RWPE2 (cell line): ENCODE results near the gene EHD4.

ENCODE experiments used
- ATAC-seq: fragments of 200-7000 bp; cut with Tn5 transposase; 3 replicates; pipeline ENCODE4 v1.9.1; 2021; ENCODE audit warnings: low read depth
- DNase-seq: peaks from one replicate; pipeline ENCODE4 v3.0.0-alpha.2; 2020; ENCODE audit warnings: low spot score
- H3K27ac ChIP-seq: fragments of 450-650 bp; 2 replicates; pipeline ENCODE4 v1.5.1; 2017; ENCODE audit warnings: mild to moderate bottlenecking; ENCODE audit not compliant: poor library complexity, severe bottlenecking
- H3K27me3 ChIP-seq: fragments of 250-450 bp; sonication (Bioruptor Pico); 2 replicates; pipeline ENCODE4 v1.5.1; 2021; ENCODE audit warnings: mild to moderate bottlenecking, moderate library complexity; ENCODE audit not compliant: insufficient read depth, poor library complexity, severe bottlenecking
- H3K36me3 ChIP-seq: fragments of 250-450 bp; sonication (Bioruptor Pico); 2 replicates; pipeline ENCODE4 v1.5.1; 2020; ENCODE audit warnings: low read depth, mild to moderate bottlenecking, moderate library complexity
- H3K4me1 ChIP-seq: fragments of 250-450 bp; sonication (Bioruptor Pico); 2 replicates; pipeline ENCODE4 v1.5.1; 2021; ENCODE audit warnings: mild to moderate bottlenecking, moderate library complexity; ENCODE audit not compliant: insufficient read depth, poor library complexity, severe bottlenecking
- H3K4me3 ChIP-seq: fragments of 250-450 bp; sonication (Bioruptor Pico); 2 replicates; pipeline ENCODE4 v1.5.1; 2021; ENCODE audit warnings: mild to moderate bottlenecking, moderate library complexity; ENCODE audit not compliant: severe bottlenecking
- H3K9me3 ChIP-seq: fragments of 250-450 bp; sonication (Bioruptor Pico); 2 replicates; pipeline ENCODE4 v1.5.1; 2021; ENCODE audit warnings: mild to moderate bottlenecking, moderate library complexity; ENCODE audit not compliant: severe bottlenecking
- CTCF ChIP-seq: fragments of 450-650 bp; IDR thresholded peaks from one replicate; pipeline ENCODE4 v1.5.1; 2017; ENCODE audit warnings: mild to moderate bottlenecking, moderate library complexity; ENCODE audit not compliant: poor library complexity, severe bottlenecking

The EHD4 gene

GRCh38 chr15:41945731-41946130 is 26.6 kb downstream of the EHD4 start:
- ATAC-seq (no peak), DNase-seq (no peak)
- Histone ChIP-seq H3K27me3 (no peaks in the 10 kb centered on the region), H3K4me1 (peaks cover 51% of the 10 kb centered on the region), H3K4me3 (no peak overlapping the region), H3K36me3 (peaks cover 45% of the 10 kb centered on the region), H3K9me3 (no peaks in the 10 kb centered on the region), H3K27ac (peak overlapping the region; percentile 95)
- no peak for TF ChIP-seq CTCF

DNA sequence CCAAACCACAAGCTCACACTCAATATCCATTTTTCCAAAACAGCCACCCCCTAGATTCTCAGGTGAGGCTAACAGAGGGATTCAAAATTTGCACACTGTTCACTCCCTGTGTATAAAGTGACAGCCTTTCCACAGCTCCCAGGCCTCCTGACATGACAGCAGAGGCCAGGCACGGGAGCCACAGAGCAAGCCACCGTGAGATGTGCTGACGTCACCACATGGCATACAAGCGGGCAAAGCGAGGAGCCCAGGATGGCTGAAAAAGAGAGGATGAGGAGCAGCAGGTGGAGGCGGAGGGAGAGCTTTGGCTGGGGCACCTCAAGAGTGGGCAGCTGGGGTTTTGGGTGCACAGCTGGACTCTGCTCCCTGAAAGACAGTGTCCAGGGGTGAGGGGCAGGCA is 27.1 kb downstream of the EHD4 start:
- no peaks in the 10 kb centered on the region for H3K27me3 ChIP-seq
- peaks cover 41% of the 10 kb centered on the region for H3K36me3 ChIP-seq
- peak overlapping the region; percentile 95 for H3K27ac ChIP-seq
- no peak overlapping the region for H3K4me3 ChIP-seq
- no peaks in the 10 kb centered on the region for H3K9me3 ChIP-seq
- no peak for TF ChIP-seq CTCF
- no peak for ATAC-seq
- no peak for DNase-seq
- peaks cover 54% of the 10 kb centered on the region for H3K4me1 ChIP-seq

DNA sequence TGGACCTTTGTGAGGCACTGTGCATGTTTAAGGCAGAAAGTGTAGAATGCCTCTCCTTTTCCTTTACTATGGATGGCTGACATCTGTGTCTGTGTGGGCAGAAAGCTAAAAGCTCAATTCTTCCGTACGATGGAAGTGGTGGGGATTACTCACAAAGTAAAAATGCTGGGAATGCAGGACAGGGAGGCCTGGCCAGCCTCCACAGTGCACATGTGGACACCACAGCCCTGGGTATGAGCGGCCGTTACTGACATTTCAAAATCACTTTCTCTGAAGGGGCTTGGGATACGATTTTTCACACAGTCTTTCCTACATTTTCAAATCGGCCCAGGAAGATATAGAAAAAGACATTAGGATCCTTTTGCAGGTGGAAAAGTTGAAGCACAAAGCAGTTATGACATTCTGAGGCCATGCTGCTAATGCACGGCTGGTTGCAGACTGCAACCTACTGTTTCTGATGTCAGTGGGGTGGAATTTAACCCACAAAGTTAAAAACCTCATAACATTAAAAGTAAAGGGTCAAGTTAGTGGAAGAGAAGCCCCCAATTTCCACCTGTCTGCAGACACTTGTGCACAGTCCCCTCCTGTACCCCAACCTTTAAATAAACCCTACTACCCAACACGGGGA is 27.9 kb downstream of the EHD4 start:
- Histone ChIP-seq H3K27me3 (no peaks in the 10 kb centered on the region), H3K36me3 (peaks cover 38% of the 10 kb centered on the region), H3K27ac (peak overlapping the region; percentile 95), H3K4me3 (no peak overlapping the region), H3K9me3 (no peaks in the 10 kb centered on the region), H3K4me1 (peaks cover 60% of the 10 kb centered on the region)
- ATAC-seq (peak; percentile 76), DNase-seq (no peak)
- TF ChIP-seq CTCF, result no peak

DNA sequence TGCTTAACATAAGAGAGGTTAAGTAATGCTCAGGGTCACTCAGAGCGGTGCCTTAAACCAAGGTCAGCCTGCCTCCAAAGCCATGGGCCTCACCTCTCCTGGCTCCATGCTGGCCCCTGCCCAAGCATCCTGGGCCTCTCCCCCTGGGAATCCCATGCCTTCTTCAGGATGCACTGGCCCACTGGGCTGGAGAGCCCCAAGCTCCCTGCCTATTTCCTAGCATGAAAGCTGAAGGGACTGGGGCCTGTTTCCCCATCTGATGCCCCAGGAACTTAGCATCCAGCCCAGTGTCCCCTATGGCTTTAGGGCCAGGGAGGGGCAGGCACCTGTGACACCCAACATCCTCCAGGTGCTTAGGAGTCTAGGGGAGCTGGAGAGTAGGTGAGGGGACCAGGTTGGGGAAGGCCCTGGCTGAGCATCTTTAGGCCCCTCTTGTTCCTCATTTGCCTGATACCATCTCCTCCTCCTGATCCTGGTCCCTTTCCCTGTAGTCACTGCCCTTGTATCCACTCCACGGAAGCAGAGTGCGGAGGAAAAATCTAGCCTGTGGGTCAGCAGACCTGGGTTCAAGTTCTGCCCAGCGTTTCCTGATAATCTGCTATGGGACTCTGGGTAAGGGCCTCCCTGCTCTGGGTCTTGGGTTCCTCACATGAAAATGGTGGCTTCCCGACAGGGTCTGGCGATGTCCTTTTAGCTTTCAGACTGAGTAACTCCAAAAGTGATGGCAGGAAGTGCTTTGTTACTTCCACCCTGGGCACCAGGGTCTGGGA is 28.6 kb downstream of the EHD4 start:
- no peak for TF ChIP-seq CTCF
- Histone ChIP-seq H3K9me3 (no peaks in the 10 kb centered on the region), H3K27me3 (no peaks in the 10 kb centered on the region), H3K27ac (peak overlapping the region; percentile 95), H3K4me3 (no peak overlapping the region), H3K4me1 (peaks cover 60% of the 10 kb centered on the region), H3K36me3 (peaks cover 40% of the 10 kb centered on the region)
- no peak for ATAC-seq
- no peak for DNase-seq

DNA sequence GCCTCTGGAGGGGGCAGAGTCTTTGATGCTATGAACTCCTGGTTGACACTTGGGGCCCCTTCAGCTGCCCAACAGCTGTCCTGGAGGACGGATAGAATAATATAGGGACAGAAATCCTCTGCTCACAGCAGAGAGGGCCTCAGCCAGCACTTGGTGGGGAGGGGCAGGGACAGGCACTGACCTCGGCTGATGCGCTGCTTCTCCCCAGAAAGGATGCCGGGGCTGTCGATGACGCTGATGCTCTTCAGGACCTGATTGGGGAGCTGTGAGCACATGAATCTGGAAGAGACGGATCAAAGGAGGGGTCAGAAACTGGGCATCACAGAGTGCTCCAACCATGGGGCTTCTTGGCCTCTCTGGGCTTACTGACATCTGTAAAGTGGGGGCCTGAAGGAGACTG is 29.5 kb downstream of the EHD4 start:
- Histone ChIP-seq H3K9me3 (no peaks in the 10 kb centered on the region), H3K36me3 (peaks cover 43% of the 10 kb centered on the region), H3K4me1 (peaks cover 59% of the 10 kb centered on the region), H3K27me3 (no peaks in the 10 kb centered on the region), H3K4me3 (no peak overlapping the region), H3K27ac (peak overlapping the region; percentile 95)
- ATAC-seq (no peak), DNase-seq (no peak)
- no peak for TF ChIP-seq CTCF
